ENCODE measurements around the gene HRAS.

HRAS gene

DNA sequence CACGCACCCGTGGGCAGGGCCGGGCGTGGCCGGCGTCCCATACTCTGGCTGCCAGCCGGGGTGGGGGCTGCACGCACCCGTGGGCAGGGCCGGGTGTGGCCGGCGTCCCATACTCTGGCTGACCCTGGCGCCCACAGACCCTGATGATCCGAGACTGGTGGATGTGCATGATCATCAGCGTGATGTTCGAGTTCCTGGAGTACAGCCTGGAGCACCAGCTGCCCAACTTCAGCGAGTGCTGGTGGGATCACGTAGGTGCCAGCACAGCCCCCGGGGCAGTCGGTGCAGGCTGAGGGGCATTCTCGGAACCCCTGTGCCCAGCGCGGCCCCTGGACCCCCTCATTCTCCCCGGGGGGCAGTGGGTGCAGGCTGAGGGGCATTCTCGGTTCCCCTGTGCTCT is 47.3 kb downstream of the HRAS start:
- DNase-seq (ENCODE audit: low read depth, low spot score), result no peak
- POLR2A ChIA-PET, result no interaction called here
- TF ChIP-seq, protein P1, sequence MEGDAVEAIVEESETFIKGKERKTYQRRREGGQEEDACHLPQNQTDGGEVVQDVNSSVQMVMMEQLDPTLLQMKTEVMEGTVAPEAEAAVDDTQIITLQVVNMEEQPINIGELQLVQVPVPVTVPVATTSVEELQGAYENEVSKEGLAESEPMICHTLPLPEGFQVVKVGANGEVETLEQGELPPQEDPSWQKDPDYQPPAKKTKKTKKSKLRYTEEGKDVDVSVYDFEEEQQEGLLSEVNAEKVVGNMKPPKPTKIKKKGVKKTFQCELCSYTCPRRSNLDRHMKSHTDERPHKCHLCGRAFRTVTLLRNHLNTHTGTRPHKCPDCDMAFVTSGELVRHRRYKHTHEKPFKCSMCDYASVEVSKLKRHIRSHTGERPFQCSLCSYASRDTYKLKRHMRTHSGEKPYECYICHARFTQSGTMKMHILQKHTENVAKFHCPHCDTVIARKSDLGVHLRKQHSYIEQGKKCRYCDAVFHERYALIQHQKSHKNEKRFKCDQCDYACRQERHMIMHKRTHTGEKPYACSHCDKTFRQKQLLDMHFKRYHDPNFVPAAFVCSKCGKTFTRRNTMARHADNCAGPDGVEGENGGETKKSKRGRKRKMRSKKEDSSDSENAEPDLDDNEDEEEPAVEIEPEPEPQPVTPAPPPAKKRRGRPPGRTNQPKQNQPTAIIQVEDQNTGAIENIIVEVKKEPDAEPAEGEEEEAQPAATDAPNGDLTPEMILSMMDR (IDR thresholded peaks at IDR 0.05; ENCODE audit: insufficient read depth, low read length, missing control alignments), result no peak
- no peak overlapping the region for H3K4me3 ChIP-seq (ENCODE audit: low read depth, low read length)
- CTCF ChIA-PET, result no interaction called here

DNA sequence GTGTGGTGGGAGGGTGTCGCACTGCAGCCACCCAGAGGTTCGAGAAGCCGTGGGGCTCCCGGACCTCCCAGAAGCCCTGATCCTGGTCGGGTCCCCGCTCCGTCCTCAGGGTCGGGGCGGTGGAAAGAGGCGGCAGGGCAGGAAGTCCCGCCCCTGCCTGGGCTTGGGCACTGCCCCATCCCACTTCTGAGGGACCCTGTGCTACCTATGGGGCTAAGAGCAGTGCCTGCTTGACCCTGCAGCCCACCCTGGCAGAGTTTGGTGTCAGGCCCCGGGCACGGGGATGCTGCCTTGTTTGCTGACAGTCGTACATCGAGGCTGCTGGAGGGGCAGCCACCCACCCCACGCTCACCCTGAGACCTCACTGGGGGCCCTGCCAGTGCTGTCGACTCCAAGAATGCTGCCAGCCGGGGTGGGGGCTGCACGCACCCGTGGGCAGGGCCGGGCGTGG is 47.8 kb downstream of the HRAS start:
- ChIA-PET CTCF (no interaction called here), POLR2A (no interaction called here)
- DNase-seq (ENCODE audit: low read depth, low spot score), result no peak
- TF ChIP-seq, protein P1 (IDR thresholded peaks at IDR 0.05; ENCODE audit: insufficient read depth, low read length, missing control alignments), result no peak
- H3K4me3 ChIP-seq (ENCODE audit: low read depth, low read length), result no peak overlapping the region

DNA sequence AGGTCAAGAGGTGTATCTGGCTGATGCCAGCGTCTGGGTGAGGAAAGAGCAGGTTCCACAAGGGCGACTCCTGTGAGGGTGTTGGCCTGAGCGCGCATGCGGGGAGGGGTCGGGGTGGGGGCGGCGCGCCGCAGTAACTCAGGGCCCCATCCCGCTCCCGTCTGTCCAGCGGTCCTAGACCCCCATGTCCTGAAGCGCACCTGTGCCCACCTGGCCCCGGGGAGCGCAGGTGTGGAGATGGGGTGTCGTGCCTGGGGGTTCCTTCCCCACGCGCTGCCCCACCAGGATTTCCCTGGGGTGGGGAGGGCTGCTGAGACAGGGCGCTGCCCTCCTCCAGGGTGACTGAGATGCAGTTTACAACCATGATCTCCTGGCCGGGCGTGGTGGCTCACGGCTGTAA is 49.2 kb downstream of the HRAS start:
- CTCF ChIA-PET, result no interaction called here

DNA sequence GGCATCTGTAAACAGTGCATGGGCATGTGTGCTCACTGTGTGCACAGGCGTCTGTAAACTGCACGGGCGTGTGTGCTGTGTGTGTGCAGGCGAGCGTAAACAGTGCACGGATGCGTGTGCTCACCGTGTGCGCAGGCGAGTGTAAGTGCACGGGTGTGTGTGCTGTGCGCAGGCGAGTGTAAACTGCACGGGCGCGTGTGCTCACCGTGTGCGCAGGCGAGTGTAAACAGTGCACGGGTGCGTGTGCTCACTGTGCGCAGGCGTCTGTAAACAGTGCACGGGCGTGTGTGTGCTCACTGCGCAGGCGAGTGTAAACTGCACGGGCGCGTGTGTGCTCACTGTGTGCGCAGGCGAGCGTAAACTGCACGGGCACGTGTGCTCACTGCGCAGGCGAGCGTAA is 50.8 kb downstream of the HRAS start:
- H3K4me3 ChIP-seq (ENCODE audit: low read depth, low read length), result no peak overlapping the region
- TF ChIP-seq, protein P1 (IDR thresholded peaks at IDR 0.05; ENCODE audit: insufficient read depth, low read length, missing control alignments), result no peak
- ChIA-PET CTCF (no interaction called here), POLR2A (no interaction called here)
- no peak for DNase-seq (ENCODE audit: low read depth, low spot score)

More for the DNA sequence above, 49.2 kb downstream of the HRAS start:
- H3K4me3 ChIP-seq (ENCODE audit: low read depth, low read length), result no peak overlapping the region
- POLR2A ChIA-PET, result no interaction called here
- DNase-seq (ENCODE audit: low read depth, low spot score), result no peak
- TF ChIP-seq, protein P1 (IDR thresholded peaks at IDR 0.05; ENCODE audit: insufficient read depth, low read length, missing control alignments), result no peak

Measured in AG04449 (cell line).